MCF 10A (cell line): ENCODE measurements around the gene UNC80. TPM values are rescaled to one million over a fixed set of nuclear protein-coding genes. Genes with fewer than 3 reads are reported as not detected.

Experiments used
- BruUV-seq: library from RNA; stranded (reverse); fragments of 400-500 nt; replicated peaks from 2 replicates; lab custom pipeline; 2021; lab: Mats Ljungman, UMichigan
- CTCF ChIA-PET: fragments of 300-600 bp; sonication (Branson Sonifier 250); formaldehyde crosslinking; extraction: SDS; loops from one replicate; lab custom pipeline; 2021; ENCODE audit warnings: antibody characterized with exemption, inconsistent platforms; lab: Yijun Ruan, JAX
- POLR2A ChIA-PET: fragments of 300-600, 350-650 bp; sonication (Branson Sonifier 250); formaldehyde crosslinking; extraction: SDS; loops from one replicate; lab custom pipeline; 2020; ENCODE audit warnings: antibody characterized with exemption, inconsistent platforms; lab: Yijun Ruan, JAX
- DNase-seq: peaks from one replicate; pipeline ENCODE4 v3.0.0-alpha.2; 2018; ENCODE audit not compliant: unreplicated experiment
- H3K27ac Mint-ChIP-seq: one replicate; pipeline ENCODE4 v1.8.0; 2022; ENCODE audit warnings: mild to moderate bottlenecking, low read depth, mixed read lengths; ENCODE audit not compliant: unreplicated experiment
- H3K27me3 Mint-ChIP-seq: one replicate; pipeline ENCODE4 v1.8.0; 2022; ENCODE audit warnings: mixed read lengths; ENCODE audit not compliant: insufficient read depth, unreplicated experiment
- H3K36me3 Mint-ChIP-seq: one replicate; pipeline ENCODE4 v1.8.0; 2022; ENCODE audit warnings: mild to moderate bottlenecking, moderate library complexity, mixed read lengths; ENCODE audit not compliant: insufficient read depth, unreplicated experiment
- H3K4me1 Mint-ChIP-seq: one replicate; pipeline ENCODE4 v1.8.0; 2022; ENCODE audit warnings: mixed read lengths; ENCODE audit not compliant: insufficient read depth, unreplicated experiment
- H3K4me3 Mint-ChIP-seq: one replicate; pipeline ENCODE4 v1.8.0; 2022; ENCODE audit warnings: mild to moderate bottlenecking, moderate library complexity, mixed read lengths; ENCODE audit not compliant: unreplicated experiment
- H3K9me3 Mint-ChIP-seq: one replicate; pipeline ENCODE4 v1.8.0; 2022; ENCODE audit warnings: mixed read lengths; ENCODE audit not compliant: unreplicated experiment
- CTCF ChIP-seq: fragments of 200-600 bp; IDR thresholded peaks from one replicate; pipeline ENCODE4 v1.8.0; 2022; ENCODE audit warnings: antibody characterized with exemption, mild to moderate bottlenecking; ENCODE audit not compliant: unreplicated experiment
- intact Hi-C: fragments of 100-400 bp; cut with micrococcal nuclease; formaldehyde crosslinking; loops from 2 replicates; pipeline ENCODE4 v1.14.1; 2022
- total RNA-seq: library from RNA; stranded (reverse); gene quantifications from 2 replicates; pipeline ENCODE4 v1.2.3, GENCODE V29; 2022

UNC80 gene
- total RNA-seq, 1 experiment from 2014 or later = not detected

- Mint-ChIP-seq H3K9me3 (no peaks in the 10 kb centered on the region), H3K36me3 (no peaks in the 10 kb centered on the region), H3K4me3 (no peak overlapping the region), H3K27ac (no peak overlapping the region), H3K27me3 (no peaks in the 10 kb centered on the region), H3K4me1 (no peaks in the 10 kb centered on the region)
- TF ChIP-seq CTCF = no peak
- ChIA-PET POLR2A (interaction anchor here (1.3 kb wide), 1 partner anchor 10 kb away, joined by 3 read pairs; no protein-coding TSS in a partner anchor), CTCF (interaction anchor here (0.6 to 1.1 kb wide), 7 partner anchors 11 to 603 kb away, joined by 3 to 4 read pairs (median 3); no protein-coding TSS in a partner anchor)
- no TSS peak for BruUV-seq
- no peak for DNase-seq
- intact Hi-C loops = loop anchor here (10.0 kb wide), 1 partner anchor 171 kb away; no protein-coding TSS in a partner anchor
These were observed 194.1 kb downstream of the UNC80 start for GRCh38 chr2:209965723-209966122.

- ChIA-PET CTCF (interaction anchor here (0.8 to 1.5 kb wide), 4 partner anchors 8 to 226 kb away, joined by 3 to 6 read pairs (median 4); no protein-coding TSS in a partner anchor), POLR2A (no interaction called here)
These were observed 198.1 kb downstream of the UNC80 start for GRCh38 chr2:209969692-209970091.

GRCh38 chr2:209970271-209970670 lies 198.6 kb downstream of the UNC80 start:
- TF ChIP-seq CTCF = no peak
- POLR2A ChIA-PET = no interaction called here
- CTCF ChIA-PET = interaction anchor here (1.2 to 1.5 kb wide), 2 partner anchors 9 to 225 kb away, joined by 5 to 6 read pairs; no protein-coding TSS in a partner anchor
- no peak for DNase-seq
- Mint-ChIP-seq H3K4me3 (no peak overlapping the region), H3K27ac (no peak overlapping the region), H3K9me3 (no peaks in the 10 kb centered on the region), H3K27me3 (no peaks in the 10 kb centered on the region), H3K4me1 (no peaks in the 10 kb centered on the region), H3K36me3 (no peaks in the 10 kb centered on the region)
- BruUV-seq = no TSS peak
- intact Hi-C loops = loop anchor here (10.0 kb wide), 1 partner anchor 425 kb away; no protein-coding TSS in a partner anchor

More at GRCh38 chr2:209969692-209970091, 198.1 kb downstream of the UNC80 start:
- TF ChIP-seq CTCF = no peak
- H3K4me3 Mint-ChIP-seq = no peak overlapping the region
- no peak overlapping the region for H3K27ac Mint-ChIP-seq
- no peaks in the 10 kb centered on the region for H3K9me3 Mint-ChIP-seq
- H3K27me3 Mint-ChIP-seq = no peaks in the 10 kb centered on the region
- BruUV-seq = no TSS peak
- DNase-seq = no peak
- intact Hi-C loops = loop anchor here (10.0 kb wide), 2 partner anchors 175 to 425 kb away; no protein-coding TSS in a partner anchor
- no peaks in the 10 kb centered on the region for H3K36me3 Mint-ChIP-seq
- no peaks in the 10 kb centered on the region for H3K4me1 Mint-ChIP-seq

GRCh38 chr2:209970711-209971110 lies 199.1 kb downstream of the UNC80 start:
- POLR2A ChIA-PET = no interaction called here
- H3K4me1 Mint-ChIP-seq = no peaks in the 10 kb centered on the region
- DNase-seq = no peak
- BruUV-seq = no TSS peak
- no peaks in the 10 kb centered on the region for H3K9me3 Mint-ChIP-seq
- no peaks in the 10 kb centered on the region for H3K27me3 Mint-ChIP-seq
- intact Hi-C loops = loop anchor here (10.0 kb wide), 1 partner anchor 424 kb away; no protein-coding TSS in a partner anchor
- H3K36me3 Mint-ChIP-seq = no peaks in the 10 kb centered on the region
- CTCF ChIA-PET = interaction anchor here (0.6 to 1.5 kb wide), 7 partner anchors 10 to 526 kb away, joined by 3 to 6 read pairs (median 4); no protein-coding TSS in a partner anchor
- no peak overlapping the region for H3K4me3 Mint-ChIP-seq
- TF ChIP-seq CTCF = no peak
- no peak overlapping the region for H3K27ac Mint-ChIP-seq
